ENCODE data around the gene ULK4. TPM values are rescaled to one million over a fixed set of nuclear protein-coding genes. Genes with fewer than 3 reads are reported as not detected.
"Not testable (repeated sequence)": the region's sequence is repeated elsewhere in the genome, so short reads cannot be mapped to it uniquely, and the experiment has no call there.

Gene ULK4
- total and polyA plus RNA-seq, 7 donors: 2.1 to 18.6 (median 8.9) TPM

- Histone ChIP-seq H3K36me3 (no peaks in the 10 kb centered on the region), H3K4me1 (no peaks in the 10 kb centered on the region), H3K9me3 (no peaks in the 10 kb centered on the region), H3K27me3 (no peaks in the 10 kb centered on the region), H3K4me3 (no peak overlapping the region), H3K27ac (no peak overlapping the region)
- WGBS, 2 donors: 94 to 96% methylated on average over 2 of the region's 2 CpGs
- no peak for TF ChIP-seq EP300 (IDR thresholded peaks at IDR 0.05)
- TF ChIP-seq CTCF (IDR thresholded peaks at IDR 0.05): no peak
- no peak for TF ChIP-seq POLR2A (IDR thresholded peaks at IDR 0.05)
- no peak for TF ChIP-seq POLR2AphosphoS5 (IDR thresholded peaks at IDR 0.05)
- intact Hi-C loops (cut with DNase I): no loop called here
- no peak for DNase-seq
Measured at GRCh38 chr3:41867533-41867932, 94.4 kb downstream of the ULK4 start.

- Histone ChIP-seq H3K4me1 (no peaks in the 10 kb centered on the region), H3K4me3 (no peak overlapping the region), H3K27me3 (no peaks in the 10 kb centered on the region), H3K27ac (no peak overlapping the region), H3K36me3 (no peaks in the 10 kb centered on the region), H3K9me3 (no peaks in the 10 kb centered on the region)
- 94 to 95% methylated on average over 6 of the region's 6 CpGs for WGBS, 2 donors
- intact Hi-C loops (cut with DNase I): no loop called here
- no peak for DNase-seq
- TF ChIP-seq POLR2A (IDR thresholded peaks at IDR 0.05) (no peak), CTCF (IDR thresholded peaks at IDR 0.05) (no peak), POLR2AphosphoS5 (IDR thresholded peaks at IDR 0.05) (no peak), EP300 (IDR thresholded peaks at IDR 0.05) (no peak)
Measured at GRCh38 chr3:41866298-41866697, 95.6 kb downstream of the ULK4 start.

- H3K36me3 ChIP-seq: no peaks in the 10 kb centered on the region
- intact Hi-C loops (cut with DNase I): no loop called here
- DNase-seq: no peak
- 97 to 100% methylated on average over 1 of the region's 1 CpG for WGBS, 2 donors
- no peak overlapping the region for H3K4me3 ChIP-seq
- no peak overlapping the region for H3K27ac ChIP-seq
- no peaks in the 10 kb centered on the region for H3K27me3 ChIP-seq
- H3K4me1 ChIP-seq: no peaks in the 10 kb centered on the region
- TF ChIP-seq CTCF (IDR thresholded peaks at IDR 0.05) (no peak), EP300 (IDR thresholded peaks at IDR 0.05) (no peak), POLR2AphosphoS5 (IDR thresholded peaks at IDR 0.05) (no peak), POLR2A (IDR thresholded peaks at IDR 0.05) (no peak)
- no peaks in the 10 kb centered on the region for H3K9me3 ChIP-seq
Measured at GRCh38 chr3:41863024-41863423, 98.9 kb downstream of the ULK4 start.

- H3K4me1 ChIP-seq; intact Hi-C loops (cut with DNase I); H3K27ac ChIP-seq; H3K36me3 ChIP-seq; DNase-seq; H3K27me3 ChIP-seq; H3K9me3 ChIP-seq; H3K4me3 ChIP-seq: not testable (repeated sequence)
- 98 to 99% methylated on average over 2 of the region's 2 CpGs for WGBS, 2 donors
Measured at GRCh38 chr3:41860489-41860888, 101.4 kb downstream of the ULK4 start.

- 89 to 94% methylated on average over 6 of the region's 6 CpGs for WGBS, 2 donors
- no peaks in the 10 kb centered on the region for H3K4me1 ChIP-seq
Measured at GRCh38 chr3:41854956-41855355, 106.9 kb downstream of the ULK4 start.

More at GRCh38 chr3:41854956-41855355, 106.9 kb downstream of the ULK4 start:
- H3K27me3 ChIP-seq: no peaks in the 10 kb centered on the region
- no peaks in the 10 kb centered on the region for H3K36me3 ChIP-seq
- H3K9me3 ChIP-seq: no peaks in the 10 kb centered on the region
- H3K4me3 ChIP-seq: no peak overlapping the region
- no peak for TF ChIP-seq POLR2AphosphoS5 (IDR thresholded peaks at IDR 0.05)
- no peak for TF ChIP-seq POLR2A (IDR thresholded peaks at IDR 0.05)
- no peak for TF ChIP-seq CTCF (IDR thresholded peaks at IDR 0.05)
- no peak for TF ChIP-seq EP300 (IDR thresholded peaks at IDR 0.05)
- intact Hi-C loops (cut with DNase I): no loop called here
- no peak for DNase-seq
- H3K27ac ChIP-seq: no peak overlapping the region
